ENCODE data around the gene MSI2.

GRCh38 chr17:57585341-57586195 lies 329.2 kb downstream of the MSI2 start:
- TF ChIP-seq CTCF (IDR thresholded peaks at IDR 0.05) = no peak
- TF ChIP-seq FOXJ3 (CRISPR knock-in tag; IDR thresholded peaks at IDR 0.05) = no peak; the same call in 1 of the 2 replicates
- TF ChIP-seq RAD21 (IDR thresholded peaks at IDR 0.05; ENCODE audit: low read length) = peak; percentile 35
- peak in 1 of 2 experiments; percentile 66; a peak in 1 of 4 replicates for TF ChIP-seq EP300 (IDR thresholded peaks at IDR 0.05; ENCODE audit: borderline replicate concordance in 1 of 2, low read depth in 1 of 2, low read length in 1 of 2)
- TF ChIP-seq SIN3A (IDR thresholded peaks at IDR 0.05; ENCODE audit: borderline replicate concordance, low read depth, low read length) = no peak
